Mammary epithelial cell (primary cell): Measurements from ENCODE around the gene PNMA6E.

Experiments
- CTCF ChIP-seq, 2 donors: IDR thresholded peaks in 1 of 2; conservative IDR thresholded peaks in 1 of 2; 2 replicates each; pipeline ENCODE4 v1.5.1; 2011 to 2012; ENCODE audit warnings: inconsistent platforms in 2 of 2, low read length in 2 of 2, mild to moderate bottlenecking in 2 of 2, control low read depth in 1 of 2, low read depth in 1 of 2; ENCODE audit not compliant: insufficient read depth in 1 of 2; ENCODE audit errors: extremely low read depth in 1 of 2
- EZH2 ChIP-seq: IDR thresholded peaks from 2 replicates; pipeline ENCODE4 v1.6.1; 2012; ENCODE audit warnings: low read length, inconsistent platforms, borderline replicate concordance

GRCh38 chrX:153405426-153405825, 4.3 kb upstream of the PNMA6E start:
- TF ChIP-seq CTCF (conservative IDR thresholded peaks at IDR 0.05 in 1 of 2, IDR thresholded peaks at IDR 0.05 in 1 of 2; ENCODE audit: extremely low read depth in 1 of 2, insufficient read depth in 1 of 2, low read depth in 1 of 2, low read length in 2 of 2) = no peak
- no peak for TF ChIP-seq EZH2
